DND-41 (cell line): ENCODE measurements around the gene ARHGEF4.

Experiments
- ATAC-seq: fragments of 200-7000 bp; cut with Tn5 transposase; 3 replicates; pipeline ENCODE4 v1.9.1; 2021; ENCODE audit warnings: low read depth; ENCODE audit not compliant: insufficient read depth
- DNase-seq: peaks from one replicate; pipeline ENCODE4 v3.0.0-alpha.2; 2020
- H2AFZ ChIP-seq: 2 replicates; pipeline ENCODE4 v1.6.0; 2012; ENCODE audit warnings: low read depth, low read length
- H3K27ac ChIP-seq: 2 replicates; pipeline ENCODE4 v1.5.1; 2012; ENCODE audit warnings: low read length, inconsistent platforms
- H3K27me3 ChIP-seq: fragments of 200-600 bp; sonication (generic); 2 replicates; pipeline ENCODE4 v1.6.0; 2012; ENCODE audit warnings: low read length, mild to moderate bottlenecking, inconsistent platforms; ENCODE audit not compliant: insufficient read depth, poor library complexity
- H3K36me3 ChIP-seq: 2 replicates; pipeline ENCODE4 v1.5.1; 2012; ENCODE audit warnings: low read length, inconsistent platforms; ENCODE audit not compliant: insufficient read depth
- H3K4me1 ChIP-seq: 2 replicates; pipeline ENCODE4 v1.5.1; 2012; ENCODE audit warnings: mild to moderate bottlenecking, low read length; ENCODE audit not compliant: insufficient read depth
- H3K4me2 ChIP-seq: 2 replicates; pipeline ENCODE4 v1.6.0; 2012; ENCODE audit warnings: mild to moderate bottlenecking, moderate library complexity, low read length, inconsistent platforms; ENCODE audit not compliant: insufficient read depth
- H3K4me3 ChIP-seq, 2 experiments: fragments of 200-600 bp in 1 of 2; shearing (Covaris generic) in 1 of 2; 2 replicates each; pipeline ENCODE4 v1.5.1; 2012 to 2016; ENCODE audit warnings: inconsistent platforms in 2 of 2, low read length in 2 of 2, mild to moderate bottlenecking in 2 of 2, low read depth in 1 of 2, moderate library complexity in 1 of 2
- H3K79me2 ChIP-seq: 2 replicates; pipeline ENCODE4 v1.6.0; 2012; ENCODE audit warnings: low read length, inconsistent platforms; ENCODE audit not compliant: insufficient read depth
- H3K9ac ChIP-seq: 2 replicates; pipeline ENCODE4 v1.6.0; 2012; ENCODE audit warnings: low read depth, mild to moderate bottlenecking, inconsistent platforms, low read length, moderate library complexity
- H3K9me3 ChIP-seq: 2 replicates; pipeline ENCODE4 v1.5.1; 2012; ENCODE audit warnings: low read length, moderate library complexity, mild to moderate bottlenecking, inconsistent platforms; ENCODE audit not compliant: insufficient read depth, severe bottlenecking
- H4K20me1 ChIP-seq: 2 replicates; pipeline ENCODE4 v1.6.0; 2012; ENCODE audit warnings: low read length; ENCODE audit not compliant: insufficient read depth
- EZH2 ChIP-seq: IDR thresholded peaks from 3 replicates; pipeline ENCODE4 v1.6.1; 2012; ENCODE audit warnings: borderline replicate concordance, low read depth, mild to moderate bottlenecking, moderate library complexity, low read length, inconsistent platforms; ENCODE audit not compliant: severe bottlenecking
- TF ChIP-seq, protein P1 (sequence below): IDR thresholded peaks from 2 replicates; pipeline ENCODE4 v1.5.1; 2012; ENCODE audit warnings: borderline replicate concordance, low read length, moderate library complexity, mild to moderate bottlenecking; ENCODE audit not compliant: poor library complexity, severe bottlenecking; ENCODE audit errors: extremely low read depth

Gene ARHGEF4

DNA sequence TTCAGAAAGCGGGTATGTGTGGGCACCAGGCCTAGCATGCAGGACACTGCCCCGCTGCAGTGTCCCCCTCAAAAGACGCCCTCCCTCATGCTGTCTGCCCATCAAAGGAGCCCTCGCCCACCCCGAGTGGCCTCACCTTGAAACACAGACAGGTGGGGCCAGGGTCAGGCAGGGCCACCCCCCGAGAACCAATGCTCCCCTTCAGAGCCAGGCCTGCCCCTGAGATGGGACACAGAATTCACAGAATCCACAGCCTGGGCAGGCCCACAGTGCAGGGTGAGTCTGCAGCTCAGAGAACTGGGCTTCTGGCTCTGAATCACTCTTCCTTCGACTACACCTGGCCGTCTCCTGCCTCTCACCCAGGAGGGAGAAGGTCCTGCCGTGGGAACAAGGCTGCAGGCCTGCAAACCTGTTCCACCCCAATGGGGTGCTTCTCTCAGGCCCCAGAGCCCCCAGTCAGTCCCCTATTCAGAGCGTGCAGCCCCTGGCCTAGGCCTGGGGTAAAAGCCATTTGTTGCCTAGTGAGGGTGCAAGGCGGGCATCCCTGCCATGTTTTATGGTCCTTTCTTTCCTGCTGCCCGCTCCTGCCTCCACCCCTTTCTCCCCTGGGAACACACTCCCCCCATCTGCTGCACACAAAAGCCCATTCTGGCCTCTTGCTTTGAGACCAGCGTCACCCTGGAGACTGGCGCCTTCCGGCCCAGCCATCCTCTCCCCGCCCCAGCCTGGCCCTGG lies 11.3 kb upstream of the ARHGEF4 start:
- no peaks in the 10 kb centered on the region for H3K9me3 ChIP-seq
- no peaks in the 10 kb centered on the region for H3K79me2 ChIP-seq
- no peak for TF ChIP-seq EZH2
- DNase-seq (no peak), ATAC-seq (no peak)
- no peaks in the 10 kb centered on the region for H4K20me1 ChIP-seq
- H3K4me3 ChIP-seq, result no peak overlapping the region
- no peak overlapping the region for H3K4me2 ChIP-seq
- no peak overlapping the region for H2AFZ ChIP-seq
- H3K27ac ChIP-seq, result no peak overlapping the region
- H3K9ac ChIP-seq, result no peak overlapping the region
- no peaks in the 10 kb centered on the region for H3K36me3 ChIP-seq
- H3K4me1 ChIP-seq, result no peaks in the 10 kb centered on the region
- H3K27me3 ChIP-seq, result no peaks in the 10 kb centered on the region

DNA sequence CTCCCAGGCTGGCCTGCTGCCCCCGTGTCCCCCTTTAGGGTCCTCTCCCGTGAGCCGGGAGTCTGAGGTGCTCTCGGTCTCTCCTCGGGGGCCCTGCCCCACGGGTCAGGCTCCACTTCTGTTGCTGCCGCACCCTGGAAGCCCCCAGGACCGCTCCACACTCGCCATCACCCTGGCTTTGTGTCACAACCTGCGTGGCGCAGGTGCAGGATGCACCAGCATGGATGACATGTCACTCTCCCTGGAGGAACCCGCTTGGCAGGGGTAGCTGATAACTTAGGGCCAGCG lies 10.8 kb upstream of the ARHGEF4 start:
- H3K27me3 ChIP-seq, result no peaks in the 10 kb centered on the region
- no peaks in the 10 kb centered on the region for H3K9me3 ChIP-seq
- H3K79me2 ChIP-seq, result no peaks in the 10 kb centered on the region
- H3K4me2 ChIP-seq, result no peak overlapping the region
- H3K4me1 ChIP-seq, result no peaks in the 10 kb centered on the region
- DNase-seq (no peak), ATAC-seq (no peak)
- H3K36me3 ChIP-seq, result no peaks in the 10 kb centered on the region
- H3K27ac ChIP-seq, result no peak overlapping the region
- no peak overlapping the region for H3K4me3 ChIP-seq
- TF ChIP-seq, protein P1, sequence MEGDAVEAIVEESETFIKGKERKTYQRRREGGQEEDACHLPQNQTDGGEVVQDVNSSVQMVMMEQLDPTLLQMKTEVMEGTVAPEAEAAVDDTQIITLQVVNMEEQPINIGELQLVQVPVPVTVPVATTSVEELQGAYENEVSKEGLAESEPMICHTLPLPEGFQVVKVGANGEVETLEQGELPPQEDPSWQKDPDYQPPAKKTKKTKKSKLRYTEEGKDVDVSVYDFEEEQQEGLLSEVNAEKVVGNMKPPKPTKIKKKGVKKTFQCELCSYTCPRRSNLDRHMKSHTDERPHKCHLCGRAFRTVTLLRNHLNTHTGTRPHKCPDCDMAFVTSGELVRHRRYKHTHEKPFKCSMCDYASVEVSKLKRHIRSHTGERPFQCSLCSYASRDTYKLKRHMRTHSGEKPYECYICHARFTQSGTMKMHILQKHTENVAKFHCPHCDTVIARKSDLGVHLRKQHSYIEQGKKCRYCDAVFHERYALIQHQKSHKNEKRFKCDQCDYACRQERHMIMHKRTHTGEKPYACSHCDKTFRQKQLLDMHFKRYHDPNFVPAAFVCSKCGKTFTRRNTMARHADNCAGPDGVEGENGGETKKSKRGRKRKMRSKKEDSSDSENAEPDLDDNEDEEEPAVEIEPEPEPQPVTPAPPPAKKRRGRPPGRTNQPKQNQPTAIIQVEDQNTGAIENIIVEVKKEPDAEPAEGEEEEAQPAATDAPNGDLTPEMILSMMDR, result no peak
- no peak for TF ChIP-seq EZH2
- H3K9ac ChIP-seq, result no peak overlapping the region
- H2AFZ ChIP-seq, result no peak overlapping the region
- no peaks in the 10 kb centered on the region for H4K20me1 ChIP-seq

DNA sequence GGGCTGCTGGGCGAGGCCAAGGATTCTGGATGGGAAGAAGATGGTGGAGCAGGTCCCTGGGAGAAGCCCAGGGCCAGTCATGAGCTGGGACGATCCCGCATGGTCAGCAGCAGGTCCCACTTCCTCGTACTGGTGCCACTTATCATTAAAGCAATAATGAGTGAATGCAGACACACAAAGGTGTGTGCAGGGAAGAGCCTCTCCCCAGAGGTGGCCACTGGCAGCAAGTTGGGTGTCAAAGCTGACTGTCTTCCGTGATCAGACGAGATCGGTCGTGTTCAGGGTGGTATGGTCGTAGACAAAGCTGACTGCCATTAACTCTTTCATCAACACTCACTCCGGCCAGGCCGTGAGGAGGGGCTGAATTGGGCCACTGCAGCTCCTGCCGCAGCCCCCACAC lies 10.3 kb upstream of the ARHGEF4 start:
- ATAC-seq, result no peak
- Histone ChIP-seq H3K9me3 (no peaks in the 10 kb centered on the region), H3K4me2 (no peak overlapping the region), H3K36me3 (no peaks in the 10 kb centered on the region), H3K27ac (no peak overlapping the region), H3K4me3 (no peak overlapping the region), H3K27me3 (no peaks in the 10 kb centered on the region), H3K4me1 (no peaks in the 10 kb centered on the region), H4K20me1 (no peaks in the 10 kb centered on the region), H2AFZ (no peak overlapping the region), H3K79me2 (no peaks in the 10 kb centered on the region), H3K9ac (no peak overlapping the region)
- DNase-seq, result no peak
- TF ChIP-seq, protein P1, result no peak
- no peak for TF ChIP-seq EZH2

DNA sequence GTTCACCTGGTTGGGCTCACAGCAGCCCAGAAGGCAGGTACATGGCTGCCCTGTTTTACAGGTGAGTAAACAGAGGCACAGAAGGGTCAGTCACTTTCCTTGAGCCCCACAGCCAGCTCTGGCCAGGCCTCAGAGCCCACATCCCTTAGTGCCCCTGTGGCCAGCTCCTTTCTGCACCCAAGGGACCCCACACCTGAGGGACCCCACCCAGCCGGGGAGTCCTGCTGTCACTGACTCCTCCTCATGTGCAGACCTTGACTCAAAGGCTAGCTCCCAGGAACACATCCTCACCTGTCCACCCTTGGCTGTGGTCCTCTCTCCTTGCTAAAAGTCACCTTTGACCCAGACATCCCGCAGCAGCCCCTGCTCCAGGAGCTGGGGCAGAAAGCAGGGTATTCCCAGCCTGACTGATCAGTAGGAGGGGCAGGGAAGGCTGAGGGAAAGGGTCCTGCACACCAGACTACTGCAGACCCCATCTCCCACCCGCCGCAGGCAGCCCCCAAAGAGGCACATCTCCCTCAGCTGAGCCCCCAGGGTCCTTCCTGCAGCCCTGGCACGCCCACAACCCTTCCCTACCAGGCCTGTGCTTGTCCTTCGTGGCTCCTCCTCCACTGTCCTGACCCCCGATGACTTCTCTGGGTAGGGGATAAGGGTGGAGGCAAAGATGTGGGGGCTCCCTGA lies 9.8 kb upstream of the ARHGEF4 start:
- H2AFZ ChIP-seq, result no peak overlapping the region
- no peaks in the 10 kb centered on the region for H3K9me3 ChIP-seq
- H3K27me3 ChIP-seq, result no peaks in the 10 kb centered on the region
- no peaks in the 10 kb centered on the region for H3K36me3 ChIP-seq
- TF ChIP-seq EZH2, result no peak
- TF ChIP-seq, protein P1, result no peak
- no peaks in the 10 kb centered on the region for H3K79me2 ChIP-seq
- DNase-seq, result no peak
- no peak overlapping the region for H3K9ac ChIP-seq
- no peak overlapping the region for H3K27ac ChIP-seq
- no peak overlapping the region for H3K4me3 ChIP-seq
- H3K4me1 ChIP-seq, result no peaks in the 10 kb centered on the region
- no peaks in the 10 kb centered on the region for H4K20me1 ChIP-seq
- ATAC-seq, result no peak
- no peak overlapping the region for H3K4me2 ChIP-seq
